GM12878 (cell line): ENCODE data around the gene KCNMB2. TPM values are rescaled to one million over a fixed set of nuclear protein-coding genes. Genes with fewer than 3 reads are reported as not detected.

Experiments used
- ASH2L ChIP-seq: fragments of 300-600, 200-600 bp; sonication (generic); IDR thresholded peaks from 2 replicates; pipeline ENCODE4 v1.6.1; 2017; ENCODE audit warnings: low read depth, mild to moderate bottlenecking, borderline replicate concordance
- CHD2 ChIP-seq: IDR thresholded peaks from 2 replicates; pipeline ENCODE4 v1.6.1; 2011; ENCODE audit warnings: low read depth, low read length, improper control_type of control experiment, borderline replicate concordance
- CREM ChIP-seq: IDR thresholded peaks from 2 replicates; pipeline ENCODE4 v1.6.1; 2014; ENCODE audit warnings: antibody characterized with exemption, low read depth
- KLF5 ChIP-seq: fragments of 450-650 bp; IDR thresholded peaks from 2 replicates; pipeline ENCODE4 v1.6.1; 2014; ENCODE audit warnings: mild to moderate bottlenecking; ENCODE audit not compliant: partially characterized antibody
- LARP7 ChIP-seq: fragments of 450-650 bp; IDR thresholded peaks from 2 replicates; pipeline ENCODE4 v1.6.1; 2017; ENCODE audit warnings: mild to moderate bottlenecking
- MEF2B ChIP-seq: fragments of 450-650 bp; IDR thresholded peaks from 2 replicates; pipeline ENCODE4 v1.6.1; 2018; ENCODE audit warnings: mild to moderate bottlenecking, moderate library complexity; ENCODE audit not compliant: partially characterized antibody, poor library complexity, severe bottlenecking
- RB1 ChIP-seq: fragments of 450-650 bp; formaldehyde crosslinking; IDR thresholded peaks from 2 replicates; pipeline ENCODE4 v1.6.1; 2017; ENCODE audit warnings: mild to moderate bottlenecking, borderline replicate concordance
- RCOR1 ChIP-seq: conservative IDR thresholded peaks from 2 replicates; pipeline ENCODE4 v1.6.1; 2012; ENCODE audit warnings: low read depth, low read length, improper control_type of control experiment
- RFX5 ChIP-seq: IDR thresholded peaks from 2 replicates; pipeline ENCODE4 v1.6.1; 2011; ENCODE audit warnings: low read depth, low read length, improper control_type of control experiment
- SMC3 ChIP-seq: IDR thresholded peaks from 2 replicates; pipeline ENCODE4 v1.6.1; 2011; ENCODE audit warnings: low read length, improper control_type of control experiment, borderline replicate concordance
- SUZ12 ChIP-seq: fragments of 200-600 bp; sonication (generic); IDR thresholded peaks from one replicate; pipeline ENCODE4 v1.6.1; 2018; ENCODE audit warnings: antibody characterized with exemption, mild to moderate bottlenecking; ENCODE audit not compliant: unreplicated experiment
- TAF1 ChIP-seq: IDR thresholded peaks from 2 replicates; pipeline ENCODE4 v1.6.1; 2011; ENCODE audit warnings: mild to moderate bottlenecking, low read depth, low read length, borderline replicate concordance
- polyA plus RNA-seq, 11 experiments: library from polyadenylated mRNA; depleted of rRNA in 4 of 11; unstranded in 6 of 11; stranded (reverse) in 5 of 11; fragments of >200 nt; fragmentation: Nextera tagmentation in 4 of 11; fragmentation: Illumina TruSeq in 1 of 11; extraction: Ambion mirVana in 4 of 11; extraction: Trizol in 1 of 11; gene quantifications; 1 replicate in 1 of 11; 2 replicates in 10 of 11; pipeline versions ENCODE4 v1.2.1 to v1.2.3, GENCODE V29; 2011 to 2016; ENCODE audit warnings: inconsistent platforms in 2 of 11, missing spikeins in 2 of 11, low read depth in 1 of 11
- total RNA-seq, 4 experiments: library from RNA; depleted of rRNA in 3 of 4; stranded (reverse); fragments of >200 nt in 3 of 4; fragmentation: Illumina TruSeq in 1 of 4; extraction: Trizol in 1 of 4; gene quantifications; 2 replicates each; pipeline versions ENCODE4 v1.2.1 to v1.2.3, GENCODE V29; 2013 to 2021
- TF ChIP-seq, protein P1 (sequence below): fragments of 450-650 bp; IDR thresholded peaks from 2 replicates; pipeline ENCODE4 v1.6.1; 2018; ENCODE audit warnings: borderline replicate concordance, mild to moderate bottlenecking; ENCODE audit not compliant: partially characterized antibody
- TF ChIP-seq, protein P2 (sequence below): fragments of 150-350 bp; IDR thresholded peaks from 2 replicates; pipeline ENCODE4 v1.6.1; 2016; ENCODE audit warnings: low read depth, low read length
- TF ChIP-seq, protein P3 (sequence below): fragments of 450-650 bp; formaldehyde crosslinking; IDR thresholded peaks from 2 replicates; pipeline ENCODE4 v1.4.0; 2022; ENCODE audit warnings: mild to moderate bottlenecking, moderate library complexity

Gene KCNMB2
- total and polyA plus RNA-seq, 10 of the 15 experiments (the other 5 are each of a cell fraction or from before 2014, with no cell fraction given), result 0.22 to 18.8 (median 11.0) TPM

DNA sequence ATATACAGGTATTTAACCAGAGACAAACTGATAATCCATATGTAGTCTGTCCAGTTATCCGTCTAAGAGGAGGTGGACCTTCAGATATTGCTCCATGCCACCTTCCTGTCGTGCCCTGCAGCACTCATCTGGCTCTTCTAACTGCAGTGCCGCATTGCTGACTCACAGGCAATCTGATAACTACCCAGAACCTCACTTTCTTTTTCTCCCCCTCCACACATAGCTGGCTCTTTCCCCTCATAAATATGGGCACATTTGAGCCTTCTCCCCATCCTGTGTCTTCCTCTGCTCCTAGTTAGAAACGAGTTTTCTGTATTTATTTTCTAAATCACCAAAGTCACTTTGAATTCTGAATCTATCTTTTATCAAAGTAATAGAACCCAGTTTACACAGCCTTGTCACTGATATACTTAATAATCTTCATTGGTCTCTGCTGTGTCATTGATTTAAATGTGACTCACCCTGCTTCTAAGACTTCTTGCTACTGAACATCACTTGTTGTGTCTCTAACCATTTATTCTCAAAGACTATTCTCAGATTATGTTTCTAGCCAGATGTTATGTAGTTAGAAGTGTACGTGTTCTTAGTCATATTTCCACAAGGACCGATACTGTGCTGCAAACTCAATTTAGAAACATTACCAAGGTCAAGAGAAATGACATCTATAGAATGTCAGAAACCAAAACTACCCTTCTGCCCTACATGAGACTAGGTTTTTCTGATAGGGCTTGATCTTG lies 17.4 kb upstream of the KCNMB2 start (continued):
- TF ChIP-seq, protein P1, sequence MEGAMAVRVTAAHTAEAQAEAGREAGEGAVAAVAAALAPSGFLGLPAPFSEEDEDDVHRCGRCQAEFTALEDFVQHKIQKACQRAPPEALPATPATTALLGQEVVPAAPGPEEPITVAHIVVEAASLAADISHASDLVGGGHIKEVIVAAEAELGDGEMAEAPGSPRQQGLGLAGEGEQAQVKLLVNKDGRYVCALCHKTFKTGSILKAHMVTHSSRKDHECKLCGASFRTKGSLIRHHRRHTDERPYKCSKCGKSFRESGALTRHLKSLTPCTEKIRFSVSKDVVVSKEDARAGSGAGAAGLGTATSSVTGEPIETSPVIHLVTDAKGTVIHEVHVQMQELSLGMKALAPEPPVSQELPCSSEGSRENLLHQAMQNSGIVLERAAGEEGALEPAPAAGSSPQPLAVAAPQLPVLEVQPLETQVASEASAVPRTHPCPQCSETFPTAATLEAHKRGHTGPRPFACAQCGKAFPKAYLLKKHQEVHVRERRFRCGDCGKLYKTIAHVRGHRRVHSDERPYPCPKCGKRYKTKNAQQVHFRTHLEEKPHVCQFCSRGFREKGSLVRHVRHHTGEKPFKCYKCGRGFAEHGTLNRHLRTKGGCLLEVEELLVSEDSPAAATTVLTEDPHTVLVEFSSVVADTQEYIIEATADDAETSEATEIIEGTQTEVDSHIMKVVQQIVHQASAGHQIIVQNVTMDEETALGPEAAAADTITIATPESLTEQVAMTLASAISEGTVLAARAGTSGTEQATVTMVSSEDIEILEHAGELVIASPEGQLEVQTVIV, result no peak
- TF ChIP-seq RFX5, result no peak
- peak; percentile 38; the same call in 1 of the 2 replicates for TF ChIP-seq CHD2
- TF ChIP-seq, protein P2, sequence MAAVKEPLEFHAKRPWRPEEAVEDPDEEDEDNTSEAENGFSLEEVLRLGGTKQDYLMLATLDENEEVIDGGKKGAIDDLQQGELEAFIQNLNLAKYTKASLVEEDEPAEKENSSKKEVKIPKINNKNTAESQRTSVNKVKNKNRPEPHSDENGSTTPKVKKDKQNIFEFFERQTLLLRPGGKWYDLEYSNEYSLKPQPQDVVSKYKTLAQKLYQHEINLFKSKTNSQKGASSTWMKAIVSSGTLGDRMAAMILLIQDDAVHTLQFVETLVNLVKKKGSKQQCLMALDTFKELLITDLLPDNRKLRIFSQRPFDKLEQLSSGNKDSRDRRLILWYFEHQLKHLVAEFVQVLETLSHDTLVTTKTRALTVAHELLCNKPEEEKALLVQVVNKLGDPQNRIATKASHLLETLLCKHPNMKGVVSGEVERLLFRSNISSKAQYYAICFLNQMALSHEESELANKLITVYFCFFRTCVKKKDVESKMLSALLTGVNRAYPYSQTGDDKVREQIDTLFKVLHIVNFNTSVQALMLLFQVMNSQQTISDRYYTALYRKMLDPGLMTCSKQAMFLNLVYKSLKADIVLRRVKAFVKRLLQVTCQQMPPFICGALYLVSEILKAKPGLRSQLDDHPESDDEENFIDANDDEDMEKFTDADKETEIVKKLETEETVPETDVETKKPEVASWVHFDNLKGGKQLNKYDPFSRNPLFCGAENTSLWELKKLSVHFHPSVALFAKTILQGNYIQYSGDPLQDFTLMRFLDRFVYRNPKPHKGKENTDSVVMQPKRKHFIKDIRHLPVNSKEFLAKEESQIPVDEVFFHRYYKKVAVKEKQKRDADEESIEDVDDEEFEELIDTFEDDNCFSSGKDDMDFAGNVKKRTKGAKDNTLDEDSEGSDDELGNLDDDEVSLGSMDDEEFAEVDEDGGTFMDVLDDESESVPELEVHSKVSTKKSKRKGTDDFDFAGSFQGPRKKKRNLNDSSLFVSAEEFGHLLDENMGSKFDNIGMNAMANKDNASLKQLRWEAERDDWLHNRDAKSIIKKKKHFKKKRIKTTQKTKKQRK, result no peak
- no peak for TF ChIP-seq SUZ12
- TF ChIP-seq RCOR1, result no peak
- TF ChIP-seq LARP7, result no peak
- TF ChIP-seq SMC3, result no peak
- no peak for TF ChIP-seq KLF5
- peak; percentile 86 for TF ChIP-seq CREM
- TF ChIP-seq, protein P3, sequence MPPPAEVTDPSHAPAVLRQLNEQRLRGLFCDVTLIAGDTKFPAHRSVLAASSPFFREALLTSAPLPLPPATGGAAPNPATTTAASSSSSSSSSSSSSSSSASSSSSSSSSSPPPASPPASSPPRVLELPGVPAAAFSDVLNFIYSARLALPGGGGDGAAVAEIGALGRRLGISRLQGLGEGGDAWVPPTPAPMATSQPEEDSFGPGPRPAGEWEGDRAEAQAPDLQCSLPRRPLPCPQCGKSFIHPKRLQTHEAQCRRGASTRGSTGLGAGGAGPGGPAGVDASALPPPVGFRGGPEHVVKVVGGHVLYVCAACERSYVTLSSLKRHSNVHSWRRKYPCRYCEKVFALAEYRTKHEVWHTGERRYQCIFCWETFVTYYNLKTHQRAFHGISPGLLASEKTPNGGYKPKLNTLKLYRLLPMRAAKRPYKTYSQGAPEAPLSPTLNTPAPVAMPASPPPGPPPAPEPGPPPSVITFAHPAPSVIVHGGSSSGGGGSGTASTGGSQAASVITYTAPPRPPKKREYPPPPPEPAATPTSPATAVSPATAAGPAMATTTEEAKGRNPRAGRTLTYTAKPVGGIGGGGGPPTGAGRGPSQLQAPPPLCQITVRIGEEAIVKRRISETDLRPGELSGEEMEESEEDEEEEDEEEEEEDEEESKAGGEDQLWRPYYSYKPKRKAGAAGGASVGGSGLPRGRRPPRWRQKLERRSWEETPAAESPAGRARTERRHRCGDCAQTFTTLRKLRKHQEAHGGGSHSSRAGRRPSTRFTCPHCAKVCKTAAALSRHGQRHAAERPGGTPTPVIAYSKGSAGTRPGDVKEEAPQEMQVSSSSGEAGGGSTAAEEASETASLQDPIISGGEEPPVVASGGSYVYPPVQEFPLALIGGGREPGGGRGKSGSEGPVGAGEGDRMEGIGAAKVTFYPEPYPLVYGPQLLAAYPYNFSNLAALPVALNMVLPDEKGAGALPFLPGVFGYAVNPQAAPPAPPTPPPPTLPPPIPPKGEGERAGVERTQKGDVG (CRISPR knock-in tag), result no peak
- TF ChIP-seq TAF1, result peak; percentile 31; the same call in 1 of the 2 replicates
- TF ChIP-seq ASH2L, result no peak
- peak; percentile 84 for TF ChIP-seq MEF2B
- TF ChIP-seq RB1, result no peak
